GM21515 (cell line): ENCODE data around the gene SMG6.

Experiments
- ATAC-seq: cut with Tn5 transposase; IDR thresholded peaks from one replicate; pipeline ENCODE4 v1.9.1; 2021; ENCODE audit not compliant: unreplicated experiment

The SMG6 gene

GRCh38 chr17:2237950-2238349 is 65.6 kb downstream of the SMG6 start:
- ATAC-seq, result no peak

DNA sequence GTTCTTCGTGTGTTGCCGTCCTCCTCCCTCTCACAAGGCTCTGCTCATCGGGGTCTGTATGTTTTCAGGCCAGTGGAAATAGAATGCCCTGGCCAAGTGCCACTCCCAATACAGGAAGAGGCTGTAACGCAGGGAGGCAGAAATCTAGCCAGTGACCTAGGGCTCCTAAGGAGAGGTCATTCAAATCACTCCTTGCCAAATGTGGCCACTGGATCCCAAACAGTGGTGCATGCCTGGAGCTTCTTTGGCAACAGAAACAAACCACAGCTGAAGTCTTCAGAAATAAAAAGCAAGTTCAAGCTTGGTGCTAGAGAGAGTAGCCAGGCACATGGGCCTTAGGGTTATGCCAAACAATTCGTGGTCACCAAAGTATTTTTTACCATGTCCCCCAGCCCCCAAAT is 66.1 kb downstream of the SMG6 start:
- no peak for ATAC-seq

GRCh38 chr17:2235792-2236366 is 67.7 kb downstream of the SMG6 start:
- no peak for ATAC-seq

DNA sequence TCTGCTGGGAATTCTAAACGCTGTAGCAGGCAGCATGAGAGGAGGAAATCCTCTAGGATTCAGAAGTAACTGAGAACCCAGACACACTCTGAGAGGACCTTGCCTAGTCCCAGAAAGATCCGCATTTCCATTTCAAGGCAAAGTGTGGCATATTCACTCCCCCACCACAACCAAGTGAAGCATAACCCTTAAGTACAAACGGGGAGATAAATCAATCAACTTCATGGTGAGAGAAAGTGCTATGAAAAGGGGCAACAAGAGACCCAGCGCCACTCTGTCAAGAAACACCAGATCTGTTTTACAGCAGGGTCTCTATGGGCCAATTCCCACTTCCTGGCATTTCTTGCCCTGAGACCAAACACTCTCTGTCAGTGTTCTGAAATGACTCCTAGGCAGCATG is 68.3 kb downstream of the SMG6 start:
- ATAC-seq, result no peak

GRCh38 chr17:2233441-2233947 is 70.1 kb downstream of the SMG6 start:
- ATAC-seq, result no peak

DNA sequence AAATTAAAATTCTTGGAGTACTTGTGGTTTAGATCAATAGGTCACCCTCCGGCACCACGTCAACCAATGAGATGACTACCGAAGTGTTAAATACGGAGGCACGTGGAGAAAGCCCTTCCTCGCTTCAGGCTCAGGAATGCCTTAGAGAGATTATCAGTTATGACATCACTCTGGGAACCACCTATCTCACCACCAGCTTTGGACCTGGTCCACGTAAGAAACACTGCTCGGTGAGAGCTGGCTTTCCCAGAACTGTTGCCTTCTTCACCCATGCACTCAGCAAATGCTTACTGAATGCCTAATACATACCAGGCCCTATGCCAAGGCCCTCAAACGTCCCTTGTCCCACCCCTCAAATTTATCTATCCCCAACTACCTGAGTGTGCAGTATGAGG is 71.3 kb downstream of the SMG6 start:
- no peak for ATAC-seq

GRCh38 chr17:2230877-2231276 is 72.7 kb downstream of the SMG6 start:
- no peak for ATAC-seq

- no peak for ATAC-seq
Measured at GRCh38 chr17:2227025-2227699, 76.4 kb downstream of the SMG6 start.

- no peak for ATAC-seq
Measured at GRCh38 chr17:2223617-2223927, 80.0 kb downstream of the SMG6 start.

DNA sequence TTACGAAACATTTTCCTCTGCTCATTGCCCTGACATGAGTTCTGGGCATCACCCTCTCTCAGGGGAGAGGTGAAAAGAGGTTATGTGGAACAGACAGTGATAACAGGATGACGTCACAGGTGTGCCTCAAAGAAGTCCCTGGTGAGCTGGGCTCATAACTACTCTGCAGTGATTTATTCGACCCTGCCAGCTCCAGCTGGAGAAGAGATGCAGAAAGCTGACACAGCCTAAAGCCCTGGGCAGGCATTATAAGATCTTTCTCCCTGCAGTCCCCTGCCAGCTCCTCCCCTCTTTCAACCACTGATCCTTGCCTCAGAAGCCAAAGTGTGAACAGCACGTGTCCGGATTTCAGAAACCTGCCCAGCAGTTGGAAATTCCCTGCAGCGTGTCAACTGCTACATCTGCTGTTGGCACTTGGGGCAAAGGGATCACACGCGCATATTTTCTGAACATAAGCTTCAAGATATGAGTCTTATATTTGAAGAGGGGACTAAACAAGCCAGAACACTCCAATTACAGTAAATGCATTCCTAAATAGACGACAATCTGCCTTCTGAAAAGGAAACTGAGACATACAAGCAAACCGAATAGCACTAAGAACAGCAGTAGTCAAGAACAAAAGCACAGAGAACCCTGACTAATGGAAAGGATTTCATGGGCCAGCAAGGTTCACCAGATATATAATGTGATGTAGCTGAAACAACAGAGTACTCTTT is 80.5 kb downstream of the SMG6 start:
- no peak for ATAC-seq

GRCh38 chr17:2222301-2222700 is 81.3 kb downstream of the SMG6 start:
- no peak for ATAC-seq

GRCh38 chr17:2218426-2218825 is 85.2 kb downstream of the SMG6 start:
- no peak for ATAC-seq

DNA sequence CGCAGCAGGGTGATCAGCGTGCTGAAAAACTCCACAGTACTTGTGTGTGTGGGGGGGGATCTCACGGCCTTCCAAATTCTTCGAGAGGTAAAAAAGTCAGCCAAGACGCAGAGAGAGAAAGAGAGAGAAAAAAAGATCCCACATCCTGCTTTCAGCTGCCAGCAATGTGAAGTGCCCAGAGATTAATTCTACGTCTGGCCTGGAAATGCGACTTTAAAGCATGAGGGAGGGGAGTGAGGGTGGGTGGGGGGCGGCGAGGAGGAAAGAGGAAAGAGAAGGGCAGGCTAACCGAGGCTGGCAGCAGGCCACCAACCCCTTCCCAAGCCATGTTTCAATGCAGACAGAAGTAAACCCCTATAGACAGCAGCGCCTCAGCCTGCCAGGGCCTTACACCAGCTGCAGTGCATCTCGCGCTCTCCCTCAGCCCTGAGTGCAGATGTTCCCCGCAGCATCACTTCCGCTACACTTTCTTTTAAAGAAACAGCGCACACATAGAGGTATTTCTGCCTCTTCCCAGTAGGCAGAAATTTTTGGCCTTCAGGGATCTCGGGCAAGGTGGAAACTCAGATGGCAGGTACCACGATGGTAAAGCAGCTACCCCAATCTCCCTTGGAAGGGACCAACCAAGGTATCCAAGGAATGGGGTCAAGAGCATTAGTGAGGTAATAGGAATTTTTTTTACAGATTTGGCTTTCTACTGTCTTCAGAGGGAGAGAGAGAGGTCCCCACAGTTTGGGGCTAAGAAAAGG is 87.8 kb downstream of the SMG6 start:
- ATAC-seq, result peak; percentile 70

- ATAC-seq, result no peak
Measured at GRCh38 chr17:2214929-2215615, 88.5 kb downstream of the SMG6 start.

GRCh38 chr17:2214047-2214928 is 89.3 kb downstream of the SMG6 start:
- no peak for ATAC-seq

DNA sequence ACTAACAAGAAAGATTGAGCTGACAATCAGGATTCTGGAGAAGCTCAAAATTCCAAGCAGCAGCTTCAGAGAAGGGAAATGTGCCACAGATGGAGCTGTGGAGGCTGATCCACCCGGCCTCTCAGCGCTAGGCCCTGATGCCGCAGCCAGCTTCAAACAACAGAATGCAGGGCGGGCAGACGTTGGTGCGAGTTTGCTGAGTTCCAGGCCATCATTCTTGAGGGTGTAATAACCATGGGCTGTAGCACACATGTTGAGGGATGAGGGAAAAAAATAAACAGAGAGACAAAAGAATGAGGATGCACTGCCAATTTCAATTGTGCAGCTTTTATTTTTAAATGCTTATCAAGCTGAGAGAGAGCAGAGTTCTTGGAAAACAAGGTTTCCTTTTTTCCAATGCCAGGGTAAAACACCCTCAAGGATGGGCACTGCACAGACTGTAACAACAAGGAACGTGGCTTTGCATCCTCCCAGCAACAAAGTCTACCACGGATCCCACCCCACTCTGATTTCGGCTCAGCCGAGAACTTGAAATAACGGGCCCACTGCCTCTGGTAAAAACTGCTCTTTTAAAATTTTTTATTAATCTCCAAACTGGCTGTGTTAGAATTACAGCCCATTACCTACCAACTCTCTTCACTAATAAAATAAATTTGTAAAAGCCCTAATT is 90.2 kb downstream of the SMG6 start:
- no peak for ATAC-seq

- no peak for ATAC-seq
Measured at GRCh38 chr17:2212400-2212981, 91.1 kb downstream of the SMG6 start.

- no peak for ATAC-seq
Measured at GRCh38 chr17:2211661-2212399, 91.8 kb downstream of the SMG6 start.

GRCh38 chr17:2210726-2211125 is 92.9 kb downstream of the SMG6 start:
- ATAC-seq, result no peak
